Glutamatergic neuron (in vitro differentiated cells): ENCODE results near the gene CORO2A. TPM values are rescaled to one million over a fixed set of nuclear protein-coding genes. Genes with fewer than 3 reads are reported as not detected.

Experiments used
- DNase-seq: peaks from one replicate; pipeline ENCODE4 v3.0.0; 2022
- H3K27ac Mint-ChIP-seq: one replicate; pipeline ENCODE4 v1.8.0; 2020; ENCODE audit warnings: mild to moderate bottlenecking, mixed read lengths, inconsistent platforms; ENCODE audit not compliant: unreplicated experiment
- H3K27me3 Mint-ChIP-seq: one replicate; pipeline ENCODE4 v1.8.0; 2020; ENCODE audit warnings: mild to moderate bottlenecking, moderate library complexity, mixed read lengths, inconsistent platforms; ENCODE audit not compliant: unreplicated experiment
- H3K36me3 Mint-ChIP-seq: one replicate; pipeline ENCODE4 v1.8.0; 2020; ENCODE audit warnings: mild to moderate bottlenecking, mixed read lengths, inconsistent platforms; ENCODE audit not compliant: unreplicated experiment
- H3K4me1 Mint-ChIP-seq: one replicate; pipeline ENCODE4 v1.8.0; 2020; ENCODE audit warnings: mild to moderate bottlenecking, low read depth, mixed read lengths, inconsistent platforms; ENCODE audit not compliant: unreplicated experiment
- H3K4me3 Mint-ChIP-seq: one replicate; pipeline ENCODE4 v1.8.0; 2020; ENCODE audit warnings: mild to moderate bottlenecking, mixed read lengths, inconsistent platforms; ENCODE audit not compliant: unreplicated experiment
- H3K9me3 Mint-ChIP-seq: one replicate; pipeline ENCODE4 v1.8.0; 2020; ENCODE audit warnings: mild to moderate bottlenecking, moderate library complexity, mixed read lengths, inconsistent platforms; ENCODE audit not compliant: unreplicated experiment
- total RNA-seq: library from RNA; stranded (reverse); fragmentation: NEBNext Ultra II Directional; extraction: Animal tissue kit (Norgen Biotek cat#: 25700); gene quantifications from one replicate; pipeline ENCODE4 v1.2.1, GENCODE V29; 2021; ENCODE audit not compliant: unreplicated experiment
- TF ChIP-seq, protein P1 (sequence below): fragments of 200-600 bp; sonication (generic); IDR thresholded peaks from one replicate; pipeline ENCODE4 v1.5.0; 2021; ENCODE audit not compliant: partially characterized antibody, unreplicated experiment

Gene CORO2A
- total RNA-seq, 1 donor from 2014 or later, result 23.9 TPM

DNA sequence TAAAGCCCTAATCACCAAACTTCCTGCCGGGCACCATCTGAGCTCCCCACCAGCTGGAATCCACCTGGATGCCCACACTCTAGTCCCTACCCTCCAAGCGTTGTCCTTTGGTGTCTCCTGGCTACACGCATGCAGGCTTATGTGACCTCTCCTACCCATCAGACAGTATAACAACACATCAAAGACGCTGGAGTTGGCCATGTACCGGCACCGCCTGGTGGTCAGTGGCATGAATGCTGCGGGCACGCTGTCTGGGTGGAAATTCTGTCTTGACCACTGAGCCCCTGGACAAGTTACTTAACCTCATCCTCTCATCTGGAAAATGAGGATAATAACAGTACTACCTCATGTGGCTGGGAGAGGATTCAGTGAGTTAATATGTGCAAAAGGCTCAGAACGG is 23.4 kb upstream of the CORO2A start:
- H3K27ac Mint-ChIP-seq, result no peak overlapping the region
- no peaks in the 10 kb centered on the region for H3K9me3 Mint-ChIP-seq
- no peaks in the 10 kb centered on the region for H3K36me3 Mint-ChIP-seq
- no peak overlapping the region for H3K4me3 Mint-ChIP-seq
- peaks cover 18% of the 10 kb centered on the region for H3K4me1 Mint-ChIP-seq
- DNase-seq, result peak; percentile 58
- TF ChIP-seq, protein P1, sequence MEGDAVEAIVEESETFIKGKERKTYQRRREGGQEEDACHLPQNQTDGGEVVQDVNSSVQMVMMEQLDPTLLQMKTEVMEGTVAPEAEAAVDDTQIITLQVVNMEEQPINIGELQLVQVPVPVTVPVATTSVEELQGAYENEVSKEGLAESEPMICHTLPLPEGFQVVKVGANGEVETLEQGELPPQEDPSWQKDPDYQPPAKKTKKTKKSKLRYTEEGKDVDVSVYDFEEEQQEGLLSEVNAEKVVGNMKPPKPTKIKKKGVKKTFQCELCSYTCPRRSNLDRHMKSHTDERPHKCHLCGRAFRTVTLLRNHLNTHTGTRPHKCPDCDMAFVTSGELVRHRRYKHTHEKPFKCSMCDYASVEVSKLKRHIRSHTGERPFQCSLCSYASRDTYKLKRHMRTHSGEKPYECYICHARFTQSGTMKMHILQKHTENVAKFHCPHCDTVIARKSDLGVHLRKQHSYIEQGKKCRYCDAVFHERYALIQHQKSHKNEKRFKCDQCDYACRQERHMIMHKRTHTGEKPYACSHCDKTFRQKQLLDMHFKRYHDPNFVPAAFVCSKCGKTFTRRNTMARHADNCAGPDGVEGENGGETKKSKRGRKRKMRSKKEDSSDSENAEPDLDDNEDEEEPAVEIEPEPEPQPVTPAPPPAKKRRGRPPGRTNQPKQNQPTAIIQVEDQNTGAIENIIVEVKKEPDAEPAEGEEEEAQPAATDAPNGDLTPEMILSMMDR, result peak; percentile 56
- peaks cover 11% of the 10 kb centered on the region for H3K27me3 Mint-ChIP-seq

DNA sequence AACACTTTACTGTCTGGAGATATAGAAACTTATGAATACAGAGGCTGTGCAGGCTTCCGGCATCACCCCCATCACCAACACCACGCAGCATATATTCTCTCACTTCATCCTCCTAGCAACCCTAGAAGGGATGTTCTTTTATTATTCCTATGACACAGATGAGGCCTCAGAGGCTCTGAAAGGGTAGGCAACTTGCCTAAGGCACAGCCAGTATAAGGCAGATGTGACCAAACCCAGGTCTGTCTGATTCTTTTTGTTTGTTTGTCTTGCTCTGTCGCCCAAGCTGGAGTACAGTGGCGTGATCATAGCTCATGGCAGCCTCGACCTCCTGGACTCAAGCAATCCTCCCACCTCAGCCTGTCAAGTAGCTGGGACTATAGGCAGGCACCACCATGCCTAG is 22.8 kb upstream of the CORO2A start:
- peaks cover 11% of the 10 kb centered on the region for H3K27me3 Mint-ChIP-seq
- no peak for DNase-seq
- H3K27ac Mint-ChIP-seq, result peak overlapping the region; percentile 28
- H3K36me3 Mint-ChIP-seq, result no peaks in the 10 kb centered on the region
- H3K4me3 Mint-ChIP-seq, result no peak overlapping the region
- H3K4me1 Mint-ChIP-seq, result peaks cover 18% of the 10 kb centered on the region
- TF ChIP-seq, protein P1, result no peak
- no peaks in the 10 kb centered on the region for H3K9me3 Mint-ChIP-seq

DNA sequence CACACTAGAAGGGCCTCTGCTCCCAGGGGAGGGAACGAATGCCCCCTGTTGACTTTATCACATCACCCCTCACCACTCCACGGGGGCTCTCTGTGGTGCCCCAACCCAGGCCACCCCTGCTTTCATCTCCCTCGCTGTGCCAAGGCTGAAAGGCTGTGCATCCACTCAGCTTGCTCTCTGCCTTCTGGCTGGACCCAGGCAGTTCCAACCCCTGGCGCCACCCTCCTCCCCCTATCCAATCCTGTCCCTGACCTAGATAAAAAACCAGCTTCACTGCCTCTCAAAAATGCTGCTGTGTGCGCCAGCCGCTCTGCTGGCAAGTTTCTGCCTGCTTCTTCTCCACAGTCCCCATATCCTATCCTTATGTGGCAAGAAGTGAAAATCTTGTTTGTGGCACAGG is 22.4 kb upstream of the CORO2A start:
- H3K4me1 Mint-ChIP-seq, result peaks cover 17% of the 10 kb centered on the region
- peaks cover 11% of the 10 kb centered on the region for H3K27me3 Mint-ChIP-seq
- H3K36me3 Mint-ChIP-seq, result no peaks in the 10 kb centered on the region
- H3K4me3 Mint-ChIP-seq, result no peak overlapping the region
- no peaks in the 10 kb centered on the region for H3K9me3 Mint-ChIP-seq
- DNase-seq, result no peak
- H3K27ac Mint-ChIP-seq, result no peak overlapping the region
- TF ChIP-seq, protein P1, result no peak

DNA sequence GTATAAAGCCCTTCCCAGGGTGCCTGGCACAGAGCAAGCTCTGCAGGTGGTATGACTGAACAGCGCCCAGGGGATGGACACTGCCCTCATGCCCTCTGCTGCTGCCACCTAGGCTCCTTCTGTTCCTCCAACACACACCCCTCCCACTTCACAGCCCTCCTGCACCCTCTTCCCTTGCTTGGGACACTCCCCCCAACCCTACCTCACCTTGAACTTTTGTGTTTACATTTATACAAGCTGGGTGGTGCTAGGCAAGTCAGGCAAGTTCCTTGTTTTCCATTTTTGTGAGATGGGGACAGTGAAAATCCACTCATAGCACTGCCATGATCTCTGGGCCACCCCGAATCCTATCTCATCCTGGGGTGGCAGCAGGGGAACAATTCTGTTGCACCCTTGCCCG is 18.8 kb upstream of the CORO2A start:
- no peaks in the 10 kb centered on the region for H3K36me3 Mint-ChIP-seq

DNA sequence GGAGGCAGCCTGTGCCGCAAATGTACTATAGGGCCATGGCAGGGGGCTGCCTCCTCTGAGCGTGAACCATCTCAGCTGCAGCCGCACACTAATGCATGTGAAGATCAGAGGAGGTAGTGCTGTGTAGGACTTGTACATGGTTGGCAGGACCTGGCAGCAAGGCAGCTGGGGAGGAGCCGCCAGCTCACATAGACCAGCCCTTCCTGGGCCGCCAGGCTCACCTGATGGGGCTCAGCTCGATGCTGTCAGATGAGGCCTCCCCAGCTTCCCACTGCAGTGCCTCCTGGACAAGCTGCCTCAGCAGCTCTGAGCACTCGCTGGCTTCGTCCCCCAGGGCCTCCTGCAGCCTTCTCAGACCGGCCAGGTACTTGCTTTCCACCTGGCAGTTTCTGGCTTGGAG is 18.0 kb upstream of the CORO2A start:
- TF ChIP-seq, protein P1, result no peak
- peaks cover 6% of the 10 kb centered on the region for H3K27me3 Mint-ChIP-seq
- H3K4me1 Mint-ChIP-seq, result peaks cover 15% of the 10 kb centered on the region
- DNase-seq, result no peak
- H3K36me3 Mint-ChIP-seq, result no peaks in the 10 kb centered on the region
- H3K27ac Mint-ChIP-seq, result no peak overlapping the region
- no peak overlapping the region for H3K4me3 Mint-ChIP-seq
- no peaks in the 10 kb centered on the region for H3K9me3 Mint-ChIP-seq

More for the DNA sequence above, 18.8 kb upstream of the CORO2A start:
- Mint-ChIP-seq H3K27me3 (peaks cover 9% of the 10 kb centered on the region), H3K4me3 (no peak overlapping the region), H3K27ac (peak overlapping the region; percentile 11), H3K9me3 (no peaks in the 10 kb centered on the region), H3K4me1 (peaks cover 14% of the 10 kb centered on the region)
- TF ChIP-seq, protein P1, result no peak
- DNase-seq, result no peak
